ENCODE measurements around the gene USP25.

Gene USP25, protein sequence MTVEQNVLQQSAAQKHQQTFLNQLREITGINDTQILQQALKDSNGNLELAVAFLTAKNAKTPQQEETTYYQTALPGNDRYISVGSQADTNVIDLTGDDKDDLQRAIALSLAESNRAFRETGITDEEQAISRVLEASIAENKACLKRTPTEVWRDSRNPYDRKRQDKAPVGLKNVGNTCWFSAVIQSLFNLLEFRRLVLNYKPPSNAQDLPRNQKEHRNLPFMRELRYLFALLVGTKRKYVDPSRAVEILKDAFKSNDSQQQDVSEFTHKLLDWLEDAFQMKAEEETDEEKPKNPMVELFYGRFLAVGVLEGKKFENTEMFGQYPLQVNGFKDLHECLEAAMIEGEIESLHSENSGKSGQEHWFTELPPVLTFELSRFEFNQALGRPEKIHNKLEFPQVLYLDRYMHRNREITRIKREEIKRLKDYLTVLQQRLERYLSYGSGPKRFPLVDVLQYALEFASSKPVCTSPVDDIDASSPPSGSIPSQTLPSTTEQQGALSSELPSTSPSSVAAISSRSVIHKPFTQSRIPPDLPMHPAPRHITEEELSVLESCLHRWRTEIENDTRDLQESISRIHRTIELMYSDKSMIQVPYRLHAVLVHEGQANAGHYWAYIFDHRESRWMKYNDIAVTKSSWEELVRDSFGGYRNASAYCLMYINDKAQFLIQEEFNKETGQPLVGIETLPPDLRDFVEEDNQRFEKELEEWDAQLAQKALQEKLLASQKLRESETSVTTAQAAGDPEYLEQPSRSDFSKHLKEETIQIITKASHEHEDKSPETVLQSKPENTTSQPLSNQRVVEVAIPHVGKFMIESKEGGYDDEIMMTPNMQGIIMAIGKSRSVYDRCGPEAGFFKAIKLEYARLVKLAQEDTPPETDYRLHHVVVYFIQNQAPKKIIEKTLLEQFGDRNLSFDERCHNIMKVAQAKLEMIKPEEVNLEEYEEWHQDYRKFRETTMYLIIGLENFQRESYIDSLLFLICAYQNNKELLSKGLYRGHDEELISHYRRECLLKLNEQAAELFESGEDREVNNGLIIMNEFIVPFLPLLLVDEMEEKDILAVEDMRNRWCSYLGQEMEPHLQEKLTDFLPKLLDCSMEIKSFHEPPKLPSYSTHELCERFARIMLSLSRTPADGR

DNA sequence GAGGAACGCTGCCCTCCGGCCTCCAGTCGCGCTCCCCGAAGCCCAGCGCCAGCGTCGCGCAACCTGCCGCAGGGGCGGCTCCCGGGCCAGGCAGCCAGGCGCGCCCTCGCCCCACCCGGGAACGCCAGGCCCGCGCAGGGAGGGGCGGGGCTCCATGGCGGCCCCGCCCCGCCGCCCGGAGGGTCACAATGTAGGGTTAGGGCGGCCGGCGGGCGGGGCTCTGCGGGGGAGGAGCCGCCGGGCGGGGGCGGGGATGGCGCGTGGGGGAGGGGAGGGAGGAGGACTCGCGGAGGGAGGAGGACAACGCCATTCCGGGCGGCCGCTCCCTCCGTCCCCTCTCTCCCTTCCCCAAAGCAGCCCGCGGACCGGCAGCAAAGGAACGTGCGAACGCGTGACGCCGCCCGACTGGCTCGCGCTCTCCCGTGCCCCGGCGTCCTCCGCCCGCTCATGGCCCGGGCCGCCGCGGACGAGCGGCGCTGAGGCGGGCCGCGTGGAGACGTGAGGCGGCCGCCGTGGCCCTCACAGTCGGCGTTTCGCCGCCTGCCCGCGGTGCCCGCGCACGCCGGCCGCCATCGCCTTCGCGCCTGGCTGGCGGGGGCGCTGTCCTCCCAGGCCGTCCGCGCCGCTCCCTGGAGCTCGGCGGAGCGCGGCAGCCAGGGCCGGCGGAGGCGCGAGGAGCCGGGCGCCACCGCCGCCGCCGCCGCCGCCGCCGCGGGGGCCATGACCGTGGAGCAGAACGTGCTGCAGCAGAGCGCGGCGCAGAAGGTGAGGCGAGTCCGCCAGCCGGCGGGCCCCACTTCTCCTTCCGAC lies at the start of gene USP25:
TSS of gene USP25 (plus strand) at position 309 of the 810 bp plus-strand sequence. CDS start at position 721, 412 bp downstream.
- DNase-seq, result peak; percentile 83

DNA sequence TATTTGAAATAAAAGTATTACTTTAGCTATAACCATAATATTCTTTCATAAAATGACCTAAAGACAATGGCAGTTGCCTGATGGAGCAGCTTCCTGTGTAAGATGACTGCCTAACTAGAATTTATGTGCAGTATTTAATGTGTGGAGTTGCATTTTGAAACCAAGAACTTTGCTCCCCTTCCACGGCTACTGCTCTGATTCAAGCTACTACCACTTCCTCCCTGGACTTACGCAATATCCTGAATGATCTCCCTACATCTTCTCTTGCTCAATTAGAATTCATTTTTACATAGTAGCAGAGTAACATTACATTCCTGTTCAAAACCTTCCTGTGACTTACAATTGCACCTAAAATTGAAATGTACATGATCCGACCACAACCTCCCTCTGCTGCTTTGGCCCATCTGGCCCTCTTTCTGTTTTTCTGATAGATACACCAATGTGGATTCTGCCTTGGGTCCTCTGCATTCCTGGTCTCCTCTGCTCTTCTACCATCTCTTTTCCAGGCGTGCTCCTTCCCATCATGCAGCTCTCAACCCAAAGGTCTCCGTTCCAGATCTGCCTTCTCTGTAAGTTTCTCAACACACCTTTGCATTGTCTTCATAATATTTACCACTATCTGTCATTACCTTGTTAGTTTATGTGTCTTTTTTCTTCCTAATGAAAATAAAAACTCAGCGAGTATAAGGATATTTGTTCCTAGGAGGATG lies 47.4 kb upstream of the USP25 start:
- DNase-seq, result no peak

DNA sequence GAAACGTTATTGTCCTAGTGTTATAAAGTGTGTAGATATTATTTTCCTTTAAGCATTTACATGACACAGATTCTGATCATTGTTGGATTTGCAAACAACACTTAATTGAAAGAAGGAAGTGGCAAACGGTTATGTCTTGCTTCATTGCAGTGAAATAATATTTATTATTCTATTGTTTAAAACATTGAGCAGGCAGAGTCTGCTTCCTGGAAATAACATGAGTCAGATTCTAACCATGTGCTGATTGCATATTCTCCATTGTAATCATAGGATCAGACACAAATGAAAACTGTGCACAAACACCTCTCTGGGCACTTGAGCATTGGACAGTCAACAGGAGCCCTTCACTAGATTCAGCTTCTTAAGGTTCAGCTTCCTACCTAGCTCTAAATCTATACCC lies 46.8 kb upstream of the USP25 start:
- DNase-seq, result no peak

DNA sequence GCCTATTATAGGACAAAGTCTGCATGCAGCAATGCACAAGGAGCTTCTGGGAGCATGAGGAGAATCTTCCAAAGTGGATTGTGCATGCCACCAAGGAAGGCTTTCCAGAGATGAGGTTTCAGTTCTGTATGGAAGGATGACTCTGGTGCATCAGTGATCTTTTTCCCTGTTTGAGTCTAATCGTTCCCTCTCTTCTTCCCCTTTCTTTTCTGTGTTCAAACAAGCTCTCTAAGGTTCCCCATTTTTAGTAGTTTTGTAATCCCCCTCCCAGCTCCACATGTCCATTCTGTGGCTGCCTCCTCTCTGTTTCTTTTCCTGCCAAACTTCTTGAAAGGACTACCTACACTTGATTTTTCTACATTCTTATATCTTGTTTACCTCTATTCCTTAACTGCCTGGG lies 43.3 kb upstream of the USP25 start:
- no peak for DNase-seq

DNA sequence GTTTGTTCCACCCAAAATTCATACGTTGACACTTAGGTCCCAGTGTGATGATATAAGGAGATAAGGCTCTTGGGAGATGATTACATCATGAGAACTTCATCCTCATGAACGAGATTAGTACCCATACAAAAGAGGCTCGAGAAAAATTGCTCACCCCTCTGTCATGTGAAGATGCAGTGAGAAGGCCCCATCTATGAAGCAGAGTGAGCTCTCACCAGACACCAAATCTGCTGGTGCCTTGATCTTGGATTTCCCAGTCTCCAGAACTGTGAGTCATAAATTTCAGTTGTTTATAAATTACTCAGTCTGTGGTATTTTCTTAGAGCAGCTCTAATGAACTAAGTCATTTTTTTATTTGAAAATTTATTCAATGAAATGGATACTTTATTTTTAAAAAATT lies 42.6 kb upstream of the USP25 start:
- no peak for DNase-seq

DNA sequence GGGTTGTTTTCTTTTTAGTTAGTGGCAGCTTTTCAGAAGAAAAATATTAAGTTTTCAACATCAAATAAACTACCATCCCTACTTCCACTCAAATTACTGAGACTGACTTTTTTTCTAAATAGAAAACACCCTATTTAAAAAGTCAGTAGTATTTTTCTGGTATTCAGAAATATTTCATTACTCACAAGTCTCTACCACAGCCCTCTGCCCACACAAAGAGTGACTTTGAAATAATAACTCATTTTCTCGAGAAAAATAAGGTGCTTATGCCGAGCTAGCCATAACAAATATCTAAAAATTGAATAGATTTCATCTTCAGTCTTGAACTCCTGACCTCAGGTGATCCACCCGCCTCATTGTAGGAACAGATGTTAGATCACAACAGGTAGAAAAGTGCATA lies 41.8 kb upstream of the USP25 start:
- no peak for DNase-seq

DNA sequence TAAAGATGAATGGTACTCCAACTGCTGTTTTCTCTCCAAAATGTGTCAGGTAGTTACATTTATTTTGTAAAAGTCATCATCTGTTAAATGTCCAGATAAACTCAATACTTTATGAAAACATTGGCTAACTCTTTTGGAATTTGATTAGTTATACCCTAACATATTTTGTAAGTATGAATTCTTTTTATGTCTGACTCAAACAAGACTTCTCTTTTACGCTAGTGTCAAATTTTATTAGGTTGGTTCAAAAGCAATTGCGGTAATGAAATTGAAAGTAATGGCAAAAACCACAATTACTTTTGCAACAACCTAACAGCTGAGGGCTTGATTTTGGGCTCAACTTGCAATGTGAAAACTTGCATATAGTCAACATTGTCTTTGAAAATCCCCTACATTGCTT lies 41.0 kb upstream of the USP25 start:
- DNase-seq, result no peak

DNA sequence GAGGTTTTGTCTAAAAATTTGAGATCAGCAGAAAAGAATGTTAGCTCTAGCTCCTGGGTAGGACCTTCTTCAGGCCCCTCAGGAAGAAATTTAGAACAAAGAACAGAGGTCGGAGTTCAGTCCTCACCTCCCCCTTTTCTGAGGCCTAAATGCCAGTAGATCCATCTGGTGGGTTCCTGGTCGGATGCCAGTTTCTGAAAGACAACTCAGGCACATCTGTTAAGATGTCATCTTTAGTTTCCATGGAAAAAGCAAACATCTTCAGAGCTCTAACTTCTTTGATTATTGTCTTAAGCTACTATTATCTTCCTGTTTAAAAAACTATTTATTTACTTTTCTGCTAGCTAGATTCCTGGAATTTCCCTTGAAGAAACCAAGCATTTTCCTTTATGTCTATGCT lies 37.1 kb upstream of the USP25 start:
- no peak for DNase-seq

DNA sequence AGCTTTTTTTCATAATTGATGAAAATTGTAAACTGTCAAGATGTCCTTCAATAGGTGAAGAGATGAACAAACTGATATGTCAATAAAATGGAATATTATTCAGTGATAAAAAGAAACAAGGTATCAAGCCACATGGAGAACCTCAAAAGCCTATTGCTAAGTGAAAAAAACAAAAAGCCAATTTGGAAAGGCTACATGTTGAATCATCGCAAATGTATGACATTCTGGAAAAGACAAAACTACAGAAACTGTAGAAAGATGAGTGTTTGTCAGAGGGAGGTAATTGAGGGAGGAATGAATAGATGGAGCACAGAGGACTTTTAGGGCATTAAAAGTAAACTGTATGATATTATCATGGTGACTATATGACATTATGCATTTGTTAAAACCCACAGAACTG lies 34.5 kb upstream of the USP25 start:
- no peak for DNase-seq

DNA sequence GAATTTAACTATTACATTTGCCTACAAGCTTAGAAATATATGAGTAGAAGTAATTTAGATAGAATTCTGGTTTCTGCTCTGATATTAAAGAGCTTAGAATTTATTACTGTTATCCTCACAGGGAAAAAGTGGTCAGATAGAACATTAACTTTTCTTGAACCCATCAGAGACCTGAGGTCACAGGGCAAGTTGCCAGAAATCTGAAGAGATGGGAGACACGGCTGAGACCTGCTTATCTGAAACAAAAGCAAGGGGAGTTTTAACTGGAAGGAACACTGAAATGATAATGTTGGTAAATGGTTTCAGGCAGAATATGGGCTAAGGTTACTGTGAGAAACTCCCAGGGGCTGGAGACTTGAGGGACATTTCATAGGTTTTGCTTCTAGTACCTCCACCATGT lies 28.0 kb upstream of the USP25 start:
- no peak for DNase-seq

DNA sequence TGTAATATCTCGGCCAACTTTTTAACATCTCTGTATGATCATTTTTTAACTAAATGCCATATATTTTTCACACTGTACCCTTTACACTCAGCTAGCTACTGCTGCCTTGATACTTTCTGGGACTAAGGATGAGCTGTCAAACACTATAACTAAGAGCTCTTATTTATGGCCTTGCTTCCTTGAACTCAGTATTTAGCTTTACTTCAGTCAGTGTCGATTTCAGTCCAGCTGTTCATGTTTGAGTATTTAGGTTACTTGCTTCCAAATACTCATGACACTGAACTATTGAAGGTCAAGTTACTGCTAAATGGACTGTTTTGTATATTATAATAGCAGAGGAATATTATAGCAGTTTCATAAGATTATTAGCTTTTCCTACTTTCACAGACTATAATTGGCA lies 25.9 kb upstream of the USP25 start:
- DNase-seq, result no peak

DNA sequence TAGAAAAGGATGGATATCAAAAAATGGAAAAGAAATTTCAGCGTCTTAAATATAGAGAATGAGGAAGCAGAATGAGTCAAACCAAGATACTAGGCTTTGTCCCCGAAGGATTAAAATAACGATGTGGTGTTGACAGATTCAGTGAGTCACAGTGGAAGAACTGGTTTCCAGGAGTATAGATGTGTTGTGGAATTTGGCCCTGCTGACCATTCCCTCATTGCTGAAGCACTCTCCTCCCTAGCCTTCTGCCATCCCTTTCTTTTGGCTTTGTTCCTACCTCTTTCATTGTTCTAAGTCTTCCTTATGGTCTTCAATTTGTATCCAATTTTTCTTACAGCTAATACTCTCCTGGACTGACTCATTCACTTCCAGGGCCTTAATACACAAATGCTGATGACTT lies 23.1 kb upstream of the USP25 start:
- DNase-seq, result no peak

DNA sequence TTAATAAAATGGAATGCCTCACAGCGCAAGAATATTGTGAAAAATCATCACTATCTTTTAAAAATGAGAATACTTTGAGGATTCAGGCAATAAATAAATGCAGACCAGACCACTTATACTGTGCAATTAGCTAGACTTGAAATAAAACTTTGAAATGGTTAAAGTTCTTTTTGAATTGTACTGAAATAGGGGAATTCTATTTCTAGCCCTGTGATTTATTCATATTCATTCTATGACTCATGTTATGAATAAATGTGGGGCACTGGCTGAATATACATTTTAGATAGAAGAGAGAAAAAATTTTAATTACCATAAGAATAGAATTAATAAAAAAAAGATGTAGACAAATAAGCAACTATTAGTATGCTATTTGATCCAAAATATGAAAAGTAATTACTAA lies 16.4 kb upstream of the USP25 start:
- no peak for DNase-seq

DNA sequence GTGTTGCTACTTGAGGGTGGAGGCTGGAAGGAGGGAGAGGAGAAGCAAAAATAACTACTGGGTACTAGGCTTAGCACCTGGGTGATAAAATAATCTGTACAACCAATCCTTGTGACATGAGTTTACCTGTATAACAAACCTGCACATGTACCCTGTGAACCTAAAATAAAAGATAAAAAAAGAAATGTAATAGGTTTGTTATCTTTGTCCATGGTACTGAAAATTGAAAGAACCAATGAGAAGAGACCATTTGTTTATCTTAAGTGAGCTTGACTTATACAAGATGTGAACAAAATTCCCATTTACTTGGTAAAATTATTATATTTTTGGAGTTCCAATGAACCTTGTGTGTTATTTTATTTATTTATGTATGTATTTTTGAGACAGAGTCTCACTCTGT lies 11.1 kb upstream of the USP25 start:
- DNase-seq, result no peak

DNA sequence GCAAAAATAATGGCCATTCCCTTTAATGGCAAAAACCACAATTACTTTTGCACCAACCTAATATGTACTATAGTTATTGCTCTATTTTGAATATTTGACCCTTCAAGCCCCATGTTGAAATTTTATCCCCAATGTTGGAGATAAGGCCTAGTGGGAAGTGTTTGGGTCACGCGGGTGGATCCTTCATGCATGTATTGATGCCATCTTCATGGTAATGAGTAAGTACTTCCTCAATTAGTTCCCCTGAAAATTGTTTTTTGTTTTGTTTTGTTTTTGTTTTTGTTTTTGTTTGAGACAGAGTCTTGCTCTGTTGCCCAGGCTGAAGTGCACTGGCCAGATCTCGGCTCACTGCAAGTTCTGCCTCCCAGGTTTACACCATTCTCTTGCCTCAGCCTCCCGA lies 9.8 kb upstream of the USP25 start:
- no peak for DNase-seq

DNA sequence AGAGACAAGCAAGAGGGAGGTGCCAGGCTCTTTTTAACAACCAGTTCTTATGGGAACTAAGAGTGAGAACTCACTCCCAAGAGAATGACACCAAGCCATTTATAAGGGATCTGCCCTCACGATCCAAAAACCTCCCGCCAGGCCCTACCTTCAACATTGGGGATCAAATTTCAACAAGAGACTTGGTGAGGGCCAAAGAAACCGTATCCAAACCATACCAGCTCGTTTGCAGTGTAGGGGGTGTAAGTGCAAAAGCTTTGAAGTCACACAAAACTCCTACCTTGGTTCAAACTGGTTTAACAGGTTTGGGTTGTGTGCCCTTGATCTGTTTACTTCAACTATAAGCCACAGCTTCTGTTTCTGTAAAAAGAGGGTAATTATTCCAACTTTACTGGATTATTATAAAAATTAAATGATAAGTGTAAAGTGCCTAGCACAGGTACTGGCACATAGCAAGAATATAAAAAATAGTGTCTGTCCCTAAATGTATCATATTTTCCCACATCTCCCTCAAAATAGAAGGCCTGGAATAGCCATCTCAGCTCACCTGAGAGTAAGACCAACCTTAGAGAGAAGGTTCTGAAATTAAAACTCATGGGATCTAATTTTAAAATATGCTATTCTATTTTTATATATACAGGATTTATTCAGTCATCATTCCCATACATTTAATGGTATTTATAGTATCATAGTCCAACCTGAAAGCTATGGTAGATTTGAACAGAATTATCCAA lies 7.0 kb upstream of the USP25 start:
- no peak for DNase-seq

DNA sequence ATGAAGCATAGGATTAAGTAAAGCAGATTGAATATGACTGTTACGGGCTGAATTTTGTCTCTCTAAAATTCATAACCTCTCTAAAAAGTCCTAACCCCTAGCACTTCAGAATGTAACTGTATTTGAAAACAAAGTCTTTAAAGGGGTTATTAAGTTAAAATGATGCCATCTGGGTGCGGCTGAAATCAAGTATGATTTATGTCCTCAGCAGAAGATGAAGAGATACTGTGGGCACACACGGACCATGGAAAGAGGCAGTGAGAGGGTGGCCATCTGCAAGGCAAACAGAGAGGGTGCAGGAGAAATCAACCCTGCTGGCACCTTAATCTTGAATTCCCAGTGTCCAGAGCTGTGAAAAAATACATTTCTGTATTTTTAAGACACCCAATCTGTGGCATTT lies 3.8 kb upstream of the USP25 start:
- no peak for DNase-seq

DNA sequence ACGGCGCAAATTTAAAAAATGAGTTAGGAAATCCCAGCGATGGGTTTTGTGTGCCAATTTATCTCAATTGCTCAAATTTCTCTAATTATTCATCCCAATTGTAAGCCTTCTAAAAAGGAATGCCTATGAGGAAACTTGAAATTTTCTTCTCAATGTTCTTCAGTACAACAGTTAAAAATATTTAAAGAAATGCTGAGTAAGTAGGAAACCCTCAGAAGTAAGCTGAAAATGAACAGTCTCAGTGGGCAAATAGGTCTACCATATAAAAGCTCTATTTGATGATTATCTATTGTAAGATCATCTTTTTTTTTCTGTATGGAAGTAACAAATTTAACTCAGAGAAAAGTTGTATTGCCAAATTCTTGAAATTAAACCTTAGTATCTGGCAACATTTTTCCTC lies 1.7 kb upstream of the USP25 start:
- DNase-seq, result no peak

DNA sequence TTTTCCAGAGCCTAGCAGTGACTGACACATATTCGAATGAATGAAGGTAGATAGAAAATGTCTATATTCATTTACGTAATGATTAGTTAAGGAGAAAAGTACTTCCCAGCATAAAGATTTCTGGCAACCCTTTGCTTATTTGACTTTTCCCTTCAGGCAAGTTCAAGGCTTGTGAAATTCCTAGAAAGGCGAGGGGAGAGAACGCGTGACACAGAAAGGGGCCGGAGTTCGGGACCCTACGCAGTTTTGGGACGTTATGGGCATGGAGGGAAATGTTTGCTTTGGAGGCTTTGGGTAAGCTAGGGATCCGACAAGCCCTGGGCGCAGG lies 472 bp upstream of the USP25 start:
- DNase-seq, result no peak

DNA sequence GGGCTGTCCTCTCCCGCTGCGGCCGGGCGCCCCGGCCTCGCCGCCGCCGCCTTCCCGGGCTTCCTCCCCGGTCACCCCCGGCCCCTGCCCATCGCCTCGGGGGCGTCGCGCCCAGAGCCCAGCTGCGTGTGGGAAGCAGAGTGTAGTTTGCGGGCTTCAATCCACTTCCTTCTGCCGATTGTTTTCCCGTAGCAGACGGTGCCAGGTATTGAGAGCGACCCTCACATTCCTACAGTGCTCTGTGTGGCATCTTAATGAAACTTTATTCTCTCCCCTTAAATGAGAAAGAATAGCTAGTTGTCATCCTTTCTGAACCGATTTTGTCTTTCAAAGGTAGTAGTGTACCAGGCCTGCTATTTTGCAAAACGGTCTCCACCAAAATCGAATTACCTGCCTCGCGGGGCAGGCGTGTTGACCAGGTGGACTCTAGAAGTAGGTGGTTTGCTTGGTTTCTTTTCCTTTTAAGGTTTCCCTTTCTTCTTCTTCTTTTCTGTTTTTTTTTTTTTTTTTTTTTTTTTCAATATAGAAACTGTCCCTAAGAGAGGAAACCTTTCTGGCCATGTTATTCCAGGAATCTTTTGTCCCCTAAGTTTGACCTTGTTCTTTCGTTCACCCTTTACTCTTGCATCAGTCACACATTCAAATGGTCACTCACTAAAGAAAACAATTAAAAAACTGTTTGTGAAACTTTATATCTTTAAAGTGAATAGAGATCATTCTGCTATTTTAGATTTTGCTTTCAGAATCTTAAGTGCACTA lies 881 bp downstream of the USP25 start:
- no peak for DNase-seq

DNA sequence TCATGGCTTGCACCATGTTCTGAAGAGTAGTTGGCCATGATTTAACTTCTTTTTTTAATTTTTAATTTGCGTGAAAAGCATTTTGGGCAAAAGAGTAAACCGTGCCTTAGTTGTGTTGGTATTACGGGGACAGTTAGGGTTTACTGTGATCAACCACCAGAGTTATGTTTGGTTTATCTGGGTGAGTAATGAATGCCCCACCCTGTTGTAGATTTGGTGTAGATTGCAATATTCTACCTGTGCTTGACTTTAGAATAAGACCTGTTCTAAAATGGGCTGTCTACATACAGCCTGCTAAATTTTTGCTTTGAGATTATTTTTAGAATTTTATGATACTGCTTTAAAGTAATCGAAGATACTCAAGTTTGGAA lies 1.4 kb downstream of the USP25 start:
- DNase-seq, result no peak

Measured in stimulated activated naive CD4-positive, alpha-beta T cell treated with Interleukin-2 at 50 U/mL for 16 hours (primary cell).